ENCODE data around the gene PCSK6. TPM values are rescaled to one million over a fixed set of nuclear protein-coding genes. Genes with fewer than 3 reads are reported as not detected.

PCSK6 gene
- total RNA-seq, 1 donor from 2014 or later: 15.0 TPM

Other genes starting within 250 kb of the PCSK6 start
- 18.8 TPM for gene CHSY1, start 237.7 kb downstream of the PCSK6 start, total RNA-seq
- 74.7 TPM for gene SELENOS, start 212.2 kb downstream of the PCSK6 start, total RNA-seq
- gene SNRPA1, start 194.5 kb downstream of the PCSK6 start, total RNA-seq: 33.2 TPM
- 59.1 TPM for gene TM2D3, start 162.7 kb upstream of the PCSK6 start, total RNA-seq
- 10.9 TPM for gene TARS3, start 234.8 kb upstream of the PCSK6 start, total RNA-seq

Measured in mucosa of gallbladder (tissue), 1 donor.